ENCODE results near the gene TECPR1. TPM values are rescaled to one million over a fixed set of nuclear protein-coding genes. Genes with fewer than 3 reads are reported as not detected.
A peak's percentile ranks its signal among the peaks of the same experiment; 100 is the strongest.

Gene TECPR1
- total and polyA plus RNA-seq, 2 experiments from 2014 or later = 4.6 to 24.4 TPM

DNA sequence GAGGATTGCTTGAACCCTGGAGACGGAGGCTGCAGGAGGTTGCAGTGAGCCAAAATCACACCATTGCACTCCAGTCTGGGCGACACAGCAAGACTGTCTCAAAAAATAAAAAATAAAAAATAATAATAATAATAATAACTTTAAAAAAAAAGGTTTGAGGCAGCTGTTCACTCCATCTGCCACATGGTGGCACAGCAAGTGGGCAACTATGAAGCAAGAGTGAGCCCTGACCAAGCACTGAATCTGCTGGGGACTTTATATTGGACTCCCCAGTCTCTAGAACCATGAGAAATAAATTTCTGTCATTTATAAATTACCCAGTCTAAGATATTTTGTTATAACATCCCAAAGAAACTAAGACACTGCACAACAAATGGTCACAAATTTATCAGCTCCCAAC, 14.8 kb upstream of the TECPR1 start:
- H3K9me2 ChIP-seq (ENCODE audit: insufficient read depth) = no peaks in the 10 kb centered on the region
- H2AFZ ChIP-seq = no peak overlapping the region
- H3K27me3 ChIP-seq (ENCODE audit: insufficient read depth) = no peaks in the 10 kb centered on the region
- ATAC-seq (no peak; the same call in 2 of the 3 replicates), DNase-seq (ENCODE audit: low spot score) (no peak)
- H3K9me3 Mint-ChIP-seq = peaks cover 4% of the 10 kb centered on the region; the same call in 1 of the 3 replicates
- H3K27me3 Mint-ChIP-seq (ENCODE audit: insufficient read depth, low read depth, poor library complexity) = peaks cover 6% of the 10 kb centered on the region
- H3K4me3 ChIP-seq = no peak overlapping the region
- no peak overlapping the region for H3K27ac ChIP-seq (ENCODE audit: low read depth)
- TF ChIP-seq JUNB (IDR thresholded peaks at IDR 0.05; ENCODE audit: unreplicated experiment) (no peak), ZNF114 (CRISPR knock-in tag; IDR thresholded peaks at IDR 0.05) (no peak), POLR2AphosphoS5 (IDR thresholded peaks at IDR 0.05; ENCODE audit: low read depth) (no peak)
- TF ChIP-seq, protein P1, sequence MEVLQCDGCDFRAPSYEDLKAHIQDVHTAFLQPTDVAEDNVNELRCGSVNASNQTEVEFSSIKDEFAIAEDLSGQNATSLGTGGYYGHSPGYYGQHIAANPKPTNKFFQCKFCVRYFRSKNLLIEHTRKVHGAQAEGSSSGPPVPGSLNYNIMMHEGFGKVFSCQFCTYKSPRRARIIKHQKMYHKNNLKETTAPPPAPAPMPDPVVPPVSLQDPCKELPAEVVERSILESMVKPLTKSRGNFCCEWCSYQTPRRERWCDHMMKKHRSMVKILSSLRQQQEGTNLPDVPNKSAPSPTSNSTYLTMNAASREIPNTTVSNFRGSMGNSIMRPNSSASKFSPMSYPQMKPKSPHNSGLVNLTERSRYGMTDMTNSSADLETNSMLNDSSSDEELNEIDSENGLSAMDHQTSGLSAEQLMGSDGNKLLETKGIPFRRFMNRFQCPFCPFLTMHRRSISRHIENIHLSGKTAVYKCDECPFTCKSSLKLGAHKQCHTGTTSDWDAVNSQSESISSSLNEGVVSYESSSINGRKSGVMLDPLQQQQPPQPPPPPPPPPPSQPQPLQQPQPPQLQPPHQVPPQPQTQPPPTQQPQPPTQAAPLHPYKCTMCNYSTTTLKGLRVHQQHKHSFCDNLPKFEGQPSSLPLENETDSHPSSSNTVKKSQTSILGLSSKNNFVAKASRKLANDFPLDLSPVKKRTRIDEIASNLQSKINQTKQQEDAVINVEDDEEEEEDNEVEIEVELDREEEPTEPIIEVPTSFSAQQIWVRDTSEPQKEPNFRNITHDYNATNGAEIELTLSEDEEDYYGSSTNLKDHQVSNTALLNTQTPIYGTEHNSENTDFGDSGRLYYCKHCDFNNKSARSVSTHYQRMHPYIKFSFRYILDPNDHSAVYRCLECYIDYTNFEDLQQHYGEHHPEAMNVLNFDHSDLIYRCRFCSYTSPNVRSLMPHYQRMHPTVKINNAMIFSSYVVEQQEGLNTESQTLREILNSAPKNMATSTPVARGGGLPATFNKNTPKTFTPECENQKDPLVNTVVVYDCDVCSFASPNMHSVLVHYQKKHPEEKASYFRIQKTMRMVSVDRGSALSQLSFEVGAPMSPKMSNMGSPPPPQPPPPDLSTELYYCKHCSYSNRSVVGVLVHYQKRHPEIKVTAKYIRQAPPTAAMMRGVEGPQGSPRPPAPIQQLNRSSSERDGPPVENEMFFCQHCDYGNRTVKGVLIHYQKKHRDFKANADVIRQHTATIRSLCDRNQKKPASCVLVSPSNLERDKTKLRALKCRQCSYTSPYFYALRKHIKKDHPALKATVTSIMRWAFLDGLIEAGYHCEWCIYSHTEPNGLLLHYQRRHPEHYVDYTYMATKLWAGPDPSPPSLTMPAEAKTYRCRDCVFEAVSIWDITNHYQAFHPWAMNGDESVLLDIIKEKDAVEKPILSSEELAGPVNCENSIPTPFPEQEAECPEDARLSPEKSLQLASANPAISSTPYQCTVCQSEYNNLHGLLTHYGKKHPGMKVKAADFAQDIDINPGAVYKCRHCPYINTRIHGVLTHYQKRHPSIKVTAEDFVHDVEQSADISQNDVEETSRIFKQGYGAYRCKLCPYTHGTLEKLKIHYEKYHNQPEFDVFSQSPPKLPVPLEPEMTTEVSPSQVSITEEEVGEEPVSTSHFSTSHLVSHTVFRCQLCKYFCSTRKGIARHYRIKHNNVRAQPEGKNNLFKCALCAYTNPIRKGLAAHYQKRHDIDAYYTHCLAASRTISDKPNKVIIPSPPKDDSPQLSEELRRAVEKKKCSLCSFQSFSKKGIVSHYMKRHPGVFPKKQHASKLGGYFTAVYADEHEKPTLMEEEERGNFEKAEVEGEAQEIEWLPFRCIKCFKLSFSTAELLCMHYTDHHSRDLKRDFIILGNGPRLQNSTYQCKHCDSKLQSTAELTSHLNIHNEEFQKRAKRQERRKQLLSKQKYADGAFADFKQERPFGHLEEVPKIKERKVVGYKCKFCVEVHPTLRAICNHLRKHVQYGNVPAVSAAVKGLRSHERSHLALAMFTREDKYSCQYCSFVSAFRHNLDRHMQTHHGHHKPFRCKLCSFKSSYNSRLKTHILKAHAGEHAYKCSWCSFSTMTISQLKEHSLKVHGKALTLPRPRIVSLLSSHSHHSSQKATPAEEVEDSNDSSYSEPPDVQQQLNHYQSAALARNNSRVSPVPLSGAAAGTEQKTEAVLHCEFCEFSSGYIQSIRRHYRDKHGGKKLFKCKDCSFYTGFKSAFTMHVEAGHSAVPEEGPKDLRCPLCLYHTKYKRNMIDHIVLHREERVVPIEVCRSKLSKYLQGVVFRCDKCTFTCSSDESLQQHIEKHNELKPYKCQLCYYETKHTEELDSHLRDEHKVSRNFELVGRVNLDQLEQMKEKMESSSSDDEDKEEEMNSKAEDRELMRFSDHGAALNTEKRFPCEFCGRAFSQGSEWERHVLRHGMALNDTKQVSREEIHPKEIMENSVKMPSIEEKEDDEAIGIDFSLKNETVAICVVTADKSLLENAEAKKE (CRISPR knock-in tag; IDR thresholded peaks at IDR 0.05) = no peak
- TF ChIP-seq, protein P2, sequence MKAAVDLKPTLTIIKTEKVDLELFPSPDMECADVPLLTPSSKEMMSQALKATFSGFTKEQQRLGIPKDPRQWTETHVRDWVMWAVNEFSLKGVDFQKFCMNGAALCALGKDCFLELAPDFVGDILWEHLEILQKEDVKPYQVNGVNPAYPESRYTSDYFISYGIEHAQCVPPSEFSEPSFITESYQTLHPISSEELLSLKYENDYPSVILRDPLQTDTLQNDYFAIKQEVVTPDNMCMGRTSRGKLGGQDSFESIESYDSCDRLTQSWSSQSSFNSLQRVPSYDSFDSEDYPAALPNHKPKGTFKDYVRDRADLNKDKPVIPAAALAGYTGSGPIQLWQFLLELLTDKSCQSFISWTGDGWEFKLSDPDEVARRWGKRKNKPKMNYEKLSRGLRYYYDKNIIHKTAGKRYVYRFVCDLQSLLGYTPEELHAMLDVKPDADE (IDR thresholded peaks at IDR 0.05) = no peak
- TF ChIP-seq, protein P3, sequence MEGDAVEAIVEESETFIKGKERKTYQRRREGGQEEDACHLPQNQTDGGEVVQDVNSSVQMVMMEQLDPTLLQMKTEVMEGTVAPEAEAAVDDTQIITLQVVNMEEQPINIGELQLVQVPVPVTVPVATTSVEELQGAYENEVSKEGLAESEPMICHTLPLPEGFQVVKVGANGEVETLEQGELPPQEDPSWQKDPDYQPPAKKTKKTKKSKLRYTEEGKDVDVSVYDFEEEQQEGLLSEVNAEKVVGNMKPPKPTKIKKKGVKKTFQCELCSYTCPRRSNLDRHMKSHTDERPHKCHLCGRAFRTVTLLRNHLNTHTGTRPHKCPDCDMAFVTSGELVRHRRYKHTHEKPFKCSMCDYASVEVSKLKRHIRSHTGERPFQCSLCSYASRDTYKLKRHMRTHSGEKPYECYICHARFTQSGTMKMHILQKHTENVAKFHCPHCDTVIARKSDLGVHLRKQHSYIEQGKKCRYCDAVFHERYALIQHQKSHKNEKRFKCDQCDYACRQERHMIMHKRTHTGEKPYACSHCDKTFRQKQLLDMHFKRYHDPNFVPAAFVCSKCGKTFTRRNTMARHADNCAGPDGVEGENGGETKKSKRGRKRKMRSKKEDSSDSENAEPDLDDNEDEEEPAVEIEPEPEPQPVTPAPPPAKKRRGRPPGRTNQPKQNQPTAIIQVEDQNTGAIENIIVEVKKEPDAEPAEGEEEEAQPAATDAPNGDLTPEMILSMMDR (conservative IDR thresholded peaks at IDR 0.05; ENCODE audit: low read depth in 2 of 2) = peak; percentile 37 to 44; a peak in 3 of 4 replicates
- H3K36me3 Mint-ChIP-seq (ENCODE audit: low read depth) = peaks cover 4% of the 10 kb centered on the region; the same call in 1 of the 3 replicates
- no peak overlapping the region for H3K27ac Mint-ChIP-seq
- H3K79me2 ChIP-seq (replicated peaks; ENCODE audit: insufficient read depth) = no peaks in the 10 kb centered on the region
- H3K4me1 ChIP-seq (ENCODE audit: insufficient read depth) = peaks cover 5% of the 10 kb centered on the region; the same call in 1 of the 2 replicates
- no peaks in the 10 kb centered on the region for H3K36me3 ChIP-seq (ENCODE audit: insufficient read depth)
- no peak overlapping the region for H3K4me2 ChIP-seq
- H4K20me1 ChIP-seq (replicated peaks; ENCODE audit: insufficient read depth) = no peaks in the 10 kb centered on the region; the same call in 1 of the 2 replicates
- H3K4me3 Mint-ChIP-seq = no peak overlapping the region
- H3K4me1 Mint-ChIP-seq = peaks cover 2% of the 10 kb centered on the region; the same call in 2 of the 3 replicates
- no peaks in the 10 kb centered on the region for H3F3A ChIP-seq (replicated peaks; ENCODE audit: low read depth)

Measured in GM23338 (cell line).